Pancreas (tissue), 10 donors: ENCODE results near the gene APBA2. TPM values are rescaled to one million over a fixed set of nuclear protein-coding genes. Genes with fewer than 3 reads are reported as not detected.
A peak's percentile ranks its signal among the peaks of the same experiment; 100 is the strongest.

ENCODE experiments used
- ATAC-seq, 4 donors: fragments of 200-7000 bp; cut with Tn5 transposase; one replicate each; pipeline versions ENCODE4 v1.8.0 to v1.9.1; 2020; ENCODE audit warnings: mild to moderate bottlenecking in 4 of 4, moderate library complexity in 4 of 4
- DNase-seq, 6 donors: peaks; one replicate each; pipeline ENCODE4 v3.0.0-alpha.2; 2020
- FAIRE-seq: peaks from 2 replicates; lab custom pipeline; 2012; peaks lifted over from hg19 to GRCh38; lab: Jason Lieb, UNC
- H3K27ac ChIP-seq, 4 donors: fragments of 200-600 bp; sonication (generic); 1 replicate in 3 of 4; 2 replicates in 1 of 4; pipeline versions ENCODE4 v1.5.0 to v1.8.0; 2020
- H3K27me3 ChIP-seq, 4 donors: fragments of 200-600 bp; one replicate each; pipeline ENCODE4 v1.8.0; 2021
- H3K36me3 ChIP-seq, 3 donors: fragments of 200-600 bp; sonication (generic) in 1 of 3; one replicate each; pipeline versions ENCODE4 v1.5.0 to v1.8.0; 2020 to 2021
- H3K4me1 ChIP-seq, 3 donors: fragments of 200-600 bp; one replicate each; pipeline ENCODE4 v1.8.0; 2021
- H3K4me3 ChIP-seq, 4 donors: fragments of 200-600 bp; sonication (generic) in 2 of 4; one replicate each; pipeline versions ENCODE4 v1.5.0 to v1.8.0; 2020 to 2021
- H3K9me3 ChIP-seq, 4 donors: fragments of 200-600 bp; one replicate each; pipeline ENCODE4 v1.8.0; 2021
- WGBS, 2 donors: extraction: QIAGEN DNeasy Blood & Tissue Kit; methylation state at CpG; one replicate each; pipeline ENCODE4 v1.1.7; 2013; 5-methylcytosine and 5-hydroxymethylcytosine counted together
- intact Hi-C, 3 donors: fragments of 100-400 bp; cut with DNase I; formaldehyde crosslinking; loops; one replicate each; pipeline versions ENCODE4 v1.11.1 to v1.14.2; 2022
- polyA plus RNA-seq, 2 donors: library from polyadenylated mRNA; stranded (reverse); fragments of 200-250 nt; gene quantifications; one replicate each; pipeline ENCODE4 v1.2.3, GENCODE V29; 2013
- total RNA-seq, 6 donors: library from RNA; stranded (reverse); fragmentation: NEBNext Ultra II Directional in 4 of 6; extraction: Animal tissue kit (Norgen Biotek cat#: 25700) in 4 of 6; gene quantifications; one replicate each; pipeline versions ENCODE4 v1.2.1 to v1.2.4, GENCODE V29; 2021 to 2023
- TF ChIP-seq, protein P1 (sequence below), 4 donors: fragments of 200-600 bp; sonication (generic) in 3 of 4; IDR thresholded peaks; one replicate each; pipeline versions ENCODE4 v1.5.0 to v1.8.0; 2021; ENCODE audit warnings: antibody characterized with exemption in 4 of 4
- donor health status: healthy with polysubstance abuse.
- donor health status: DM: no; HTN: no; CAD: no; lungs with moderate emphysema.
- donor health status: DM: no; HTN: no; CAD: no.
- donor health status: control.
- donor health status: control.
- donor health status: Bipolar disorder and iron deficiency.
- donor health status: DM: yes; HTN: yes; CAD: no.
- donor health status: DM: no; HTN: no; CAD: no.
- donor health status: DM: no; HTN: no; CAD: no.
- donor health status: DM: yes; HTN: yes; CAD: no.

APBA2 gene
- total and polyA plus RNA-seq, 8 donors = 3.9 to 10.3 (median 6.7) TPM

DNA sequence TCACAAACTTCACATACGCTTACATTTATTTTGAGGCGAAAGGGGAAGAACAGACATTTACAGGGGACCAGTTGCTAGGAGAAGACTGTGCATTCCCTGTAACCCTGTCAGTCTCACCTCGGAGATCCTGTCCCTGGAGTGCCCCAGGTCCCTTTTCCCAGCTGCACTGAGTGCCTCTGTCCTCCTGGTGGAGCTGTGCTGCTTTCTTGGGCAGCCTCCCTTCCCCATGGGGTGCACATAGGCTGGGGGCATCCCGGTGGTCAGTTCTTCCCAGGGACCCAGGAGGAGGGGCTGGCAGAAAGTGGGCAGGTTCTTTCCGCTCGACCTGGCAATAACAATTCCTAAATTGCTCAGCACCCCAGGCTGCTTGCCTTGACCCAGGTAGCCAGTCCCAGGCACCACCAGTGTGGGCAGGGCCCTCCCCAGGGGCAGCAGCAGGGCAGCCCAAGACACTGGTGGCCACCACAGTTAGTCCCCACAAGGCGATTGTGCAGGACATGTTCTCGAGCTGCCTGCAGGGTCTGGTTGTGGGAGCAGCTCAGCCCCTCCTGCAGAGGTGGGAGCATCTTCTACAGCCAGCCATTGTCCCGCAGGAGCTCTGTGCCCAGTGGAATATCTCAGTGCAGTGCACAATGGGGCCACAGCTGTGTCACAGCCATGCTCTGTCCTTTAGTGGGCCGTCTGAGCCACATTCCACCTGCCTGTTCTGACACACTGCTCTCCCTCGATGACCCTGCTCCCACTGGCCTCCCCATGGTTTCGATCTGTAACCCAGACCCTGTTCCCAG is 36.3 kb downstream of the APBA2 start:
- no peaks in the 10 kb centered on the region for H3K36me3 ChIP-seq
- intact Hi-C loops = no loop called here
- WGBS, 2 donors = 81 to 86% methylated on average over 12 of the region's 12 CpGs
- H3K4me3 ChIP-seq = no peak overlapping the region
- no peaks in the 10 kb centered on the region for H3K9me3 ChIP-seq
- no peaks in the 10 kb centered on the region for H3K27me3 ChIP-seq
- TF ChIP-seq, protein P1, sequence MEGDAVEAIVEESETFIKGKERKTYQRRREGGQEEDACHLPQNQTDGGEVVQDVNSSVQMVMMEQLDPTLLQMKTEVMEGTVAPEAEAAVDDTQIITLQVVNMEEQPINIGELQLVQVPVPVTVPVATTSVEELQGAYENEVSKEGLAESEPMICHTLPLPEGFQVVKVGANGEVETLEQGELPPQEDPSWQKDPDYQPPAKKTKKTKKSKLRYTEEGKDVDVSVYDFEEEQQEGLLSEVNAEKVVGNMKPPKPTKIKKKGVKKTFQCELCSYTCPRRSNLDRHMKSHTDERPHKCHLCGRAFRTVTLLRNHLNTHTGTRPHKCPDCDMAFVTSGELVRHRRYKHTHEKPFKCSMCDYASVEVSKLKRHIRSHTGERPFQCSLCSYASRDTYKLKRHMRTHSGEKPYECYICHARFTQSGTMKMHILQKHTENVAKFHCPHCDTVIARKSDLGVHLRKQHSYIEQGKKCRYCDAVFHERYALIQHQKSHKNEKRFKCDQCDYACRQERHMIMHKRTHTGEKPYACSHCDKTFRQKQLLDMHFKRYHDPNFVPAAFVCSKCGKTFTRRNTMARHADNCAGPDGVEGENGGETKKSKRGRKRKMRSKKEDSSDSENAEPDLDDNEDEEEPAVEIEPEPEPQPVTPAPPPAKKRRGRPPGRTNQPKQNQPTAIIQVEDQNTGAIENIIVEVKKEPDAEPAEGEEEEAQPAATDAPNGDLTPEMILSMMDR (IDR thresholded peaks at IDR 0.05) = no peak
- no peak for ATAC-seq
- peak in 1 of 6 donors; percentile 39 for DNase-seq
- H3K4me1 ChIP-seq = no peaks in the 10 kb centered on the region
- no peak for FAIRE-seq
- H3K27ac ChIP-seq = no peak overlapping the region

DNA sequence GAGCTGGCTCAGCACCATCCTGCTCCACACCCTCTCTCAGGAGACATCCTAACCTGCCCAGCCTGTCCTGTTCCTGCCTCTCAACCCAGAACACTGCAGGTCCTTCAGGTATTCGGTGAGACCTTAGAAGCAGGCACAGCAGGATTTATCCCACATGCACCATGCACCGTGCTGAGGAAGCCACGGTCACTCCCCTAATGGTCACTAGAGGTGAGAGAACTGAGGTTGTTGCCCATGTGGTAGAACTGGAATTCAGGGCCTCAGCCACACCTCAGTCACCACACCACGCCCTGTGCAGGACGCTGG is 36.9 kb downstream of the APBA2 start:
- intact Hi-C loops = no loop called here
- H3K9me3 ChIP-seq = no peaks in the 10 kb centered on the region
- TF ChIP-seq, protein P1 (IDR thresholded peaks at IDR 0.05) = no peak
- ATAC-seq (no peak), DNase-seq (no peak), FAIRE-seq (no peak)
- no peaks in the 10 kb centered on the region for H3K4me1 ChIP-seq
- H3K27ac ChIP-seq = no peak overlapping the region
- H3K27me3 ChIP-seq = no peaks in the 10 kb centered on the region
- 84 to 85% methylated on average over 5 of the region's 5 CpGs for WGBS, 2 donors
- H3K4me3 ChIP-seq = no peak overlapping the region
- H3K36me3 ChIP-seq = no peaks in the 10 kb centered on the region

DNA sequence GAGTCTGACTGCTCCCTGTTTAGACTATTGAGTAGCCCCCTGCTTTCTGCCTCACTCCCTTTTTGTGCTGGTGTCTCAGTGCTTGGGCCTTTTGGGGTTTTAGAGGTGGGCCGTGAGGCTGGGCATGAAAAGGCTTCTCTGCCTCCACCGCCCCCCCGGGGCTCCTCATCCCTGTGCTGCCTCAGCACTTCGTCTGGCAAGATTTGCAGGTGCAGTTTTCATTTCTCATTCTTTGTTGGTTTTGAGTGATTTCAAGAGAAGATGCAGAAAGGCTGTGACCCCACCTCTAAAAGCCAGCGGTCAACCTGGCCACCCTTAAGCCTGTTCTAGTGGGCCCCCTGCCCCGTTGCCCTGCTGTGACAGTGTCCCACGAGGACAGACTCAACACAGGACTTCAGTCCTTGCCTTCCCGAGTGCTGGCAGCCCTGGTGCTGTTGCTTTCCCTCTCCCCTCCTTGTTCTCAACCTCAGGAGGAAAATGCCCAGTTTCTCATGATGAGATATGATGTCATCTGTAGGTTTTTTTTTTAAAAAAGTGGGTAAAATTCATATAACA is 38.0 kb downstream of the APBA2 start:
- Histone ChIP-seq H3K4me3 (no peak overlapping the region), H3K36me3 (no peaks in the 10 kb centered on the region), H3K4me1 (no peaks in the 10 kb centered on the region), H3K27ac (no peak overlapping the region), H3K27me3 (no peaks in the 10 kb centered on the region), H3K9me3 (no peaks in the 10 kb centered on the region)
- intact Hi-C loops = no loop called here
- 75 to 89% methylated on average over 8 of the region's 8 CpGs for WGBS, 2 donors
- no peak for DNase-seq
- no peak for FAIRE-seq
- TF ChIP-seq, protein P1 (IDR thresholded peaks at IDR 0.05) = no peak
- ATAC-seq = no peak

DNA sequence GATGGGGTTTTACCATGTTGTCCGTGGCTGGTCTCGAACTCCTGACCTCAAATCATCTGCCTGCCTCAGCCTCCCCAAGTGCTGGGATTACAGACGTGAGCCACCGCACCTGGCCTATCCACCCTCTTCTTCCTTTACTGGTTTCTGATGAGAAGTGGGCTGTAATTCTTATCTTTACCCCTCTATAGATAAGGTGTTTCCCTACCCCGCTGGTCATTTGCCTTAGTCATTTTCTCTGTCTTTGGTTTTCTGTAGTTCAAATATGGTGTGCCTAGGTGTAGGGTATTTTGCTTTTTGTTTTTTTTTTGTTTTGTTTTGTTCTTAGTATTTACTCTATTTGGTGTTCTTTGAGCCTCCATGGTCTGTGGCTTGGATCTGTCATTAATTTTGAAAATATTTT is 41.3 kb downstream of the APBA2 start:
- 92% methylated on average over 5 of the region's 5 CpGs for WGBS, 2 donors
- no peaks in the 10 kb centered on the region for H3K27me3 ChIP-seq

More for the DNA sequence above, 41.3 kb downstream of the APBA2 start:
- intact Hi-C loops = no loop called here
- DNase-seq (no peak), FAIRE-seq (no peak), ATAC-seq (no peak)
- TF ChIP-seq, protein P1 (IDR thresholded peaks at IDR 0.05) = no peak
- Histone ChIP-seq H3K4me1 (no peaks in the 10 kb centered on the region), H3K36me3 (no peaks in the 10 kb centered on the region), H3K27ac (no peak overlapping the region), H3K9me3 (no peaks in the 10 kb centered on the region), H3K4me3 (no peak overlapping the region)
